Prostate gland (tissue), 2 donors: Measurements from ENCODE around the gene KLHL7. TPM values are rescaled to one million over a fixed set of nuclear protein-coding genes. Genes with fewer than 3 reads are reported as not detected.

Experiments used
- DNase-seq: peaks from one replicate; pipeline ENCODE4 v3.0.0-alpha.2; 2019; ENCODE audit warnings: low spot score
- H3K27ac ChIP-seq, 2 donors: fragments of 200-600 bp; sonication (generic); 2 replicates each; pipeline ENCODE4 v1.5.1; 2017 to 2019
- H3K27me3 ChIP-seq: fragments of 200-600 bp; sonication (generic); replicated peaks from 2 replicates; pipeline ENCODE4 v1.5.1; 2019; ENCODE audit not compliant: insufficient read depth
- H3K36me3 ChIP-seq, 2 donors: fragments of 200-600 bp; sonication (generic); 1 replicate in 1 of 2; 2 replicates in 1 of 2; pipeline versions ENCODE4 v1.5.1 to v1.8.1; 2017 to 2019
- H3K4me1 ChIP-seq: fragments of 200-600 bp; sonication (generic); replicated peaks from 2 replicates; pipeline ENCODE4 v1.5.1; 2019
- H3K4me3 ChIP-seq, 2 donors: fragments of 200-600 bp; sonication (generic); 2 replicates each; pipeline ENCODE4 v1.5.1; 2017 to 2019
- H3K9me3 ChIP-seq: fragments of 200-600 bp; sonication (generic); 2 replicates; pipeline ENCODE4 v1.5.1; 2017
- CTCF ChIP-seq, 4 experiments: fragments of 200-600 bp in 2 of 4; fragments of 450-650 bp in 2 of 4; sonication (generic) in 2 of 4; IDR thresholded peaks; 1 replicate in 3 of 4; 2 replicates in 1 of 4; pipeline ENCODE4 v1.5.1; 2016 to 2019; ENCODE audit warnings: antibody characterized with exemption in 4 of 4, mild to moderate bottlenecking in 2 of 4, moderate library complexity in 2 of 4
- POLR2A ChIP-seq: fragments of 450-650 bp; IDR thresholded peaks from one replicate; pipeline ENCODE4 v1.6.1; 2016; ENCODE audit warnings: antibody characterized with exemption, mild to moderate bottlenecking
- POLR2AphosphoS5 ChIP-seq: sonication (generic); formaldehyde crosslinking; IDR thresholded peaks from one replicate; pipeline ENCODE4 v1.6.1; 2017; ENCODE audit warnings: antibody characterized with exemption
- WGBS: methylation state at CpG from one replicate; pipeline ENCODE4 v1.1.5; 2018; 5-methylcytosine and 5-hydroxymethylcytosine counted together
- intact Hi-C: fragments of 100-400 bp; cut with DNase I; formaldehyde crosslinking; loops from one replicate; pipeline ENCODE4 v1.14.2; 2022
- total RNA-seq, 2 donors: library from RNA; depleted of rRNA; stranded (reverse); fragments of >200 nt; gene quantifications; one replicate each; pipeline ENCODE4 v1.1.0, GENCODE V29; 2016

The KLHL7 gene
- total RNA-seq: 10 to 100 TPM; 18.1 to 67.7 TPM

DNA sequence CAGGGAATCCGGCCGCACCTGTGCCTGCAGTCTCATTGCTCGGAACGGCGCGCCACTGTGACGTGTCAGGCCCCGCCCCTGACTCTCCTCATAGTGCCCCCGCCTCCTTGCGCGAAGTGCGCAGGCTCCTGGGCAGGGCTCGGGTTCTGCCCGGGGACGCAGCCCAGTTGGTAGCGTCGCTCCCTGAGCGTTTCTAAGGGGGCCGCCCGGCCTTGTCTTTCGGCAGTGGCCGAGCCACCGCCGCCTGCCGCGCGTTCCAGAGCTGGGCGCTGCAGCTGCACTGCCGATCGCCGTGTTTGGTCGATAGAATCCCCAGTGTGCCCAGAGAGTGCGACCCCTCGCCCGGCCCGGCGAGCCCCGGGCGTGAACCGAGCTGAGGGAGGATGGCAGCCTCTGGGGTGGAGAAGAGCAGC, at the start of gene KLHL7:
TSS of gene KLHL7 (plus strand) at position 142 of the 413 bp plus-strand sequence. CDS start at position 384, 242 bp downstream.
- WGBS: 1% methylated on average over 40 of the region's 40 CpGs
- peak; percentile 96 for DNase-seq
- intact Hi-C loops: loop anchor here (2.0 kb wide), 1 partner anchor 77 kb away; the partner anchor contains the start of gene NUP42
- Histone ChIP-seq H3K27me3 (no peaks in the 10 kb centered on the region), H3K9me3 (no peaks in the 10 kb centered on the region), H3K4me1 (no peaks in the 10 kb centered on the region), H3K36me3 (no peaks in the 10 kb centered on the region), H3K4me3 (peak within 1 kb of the TSS; percentile 70 to 99), H3K27ac (peak within 1 kb of the TSS; percentile 89 to 97)
- TF ChIP-seq POLR2A (peak; percentile 98), POLR2AphosphoS5 (peak; percentile 98), CTCF (IDR thresholded peaks at IDR 0.05) (peak in 1 of 4 experiments; percentile 3)

DNA sequence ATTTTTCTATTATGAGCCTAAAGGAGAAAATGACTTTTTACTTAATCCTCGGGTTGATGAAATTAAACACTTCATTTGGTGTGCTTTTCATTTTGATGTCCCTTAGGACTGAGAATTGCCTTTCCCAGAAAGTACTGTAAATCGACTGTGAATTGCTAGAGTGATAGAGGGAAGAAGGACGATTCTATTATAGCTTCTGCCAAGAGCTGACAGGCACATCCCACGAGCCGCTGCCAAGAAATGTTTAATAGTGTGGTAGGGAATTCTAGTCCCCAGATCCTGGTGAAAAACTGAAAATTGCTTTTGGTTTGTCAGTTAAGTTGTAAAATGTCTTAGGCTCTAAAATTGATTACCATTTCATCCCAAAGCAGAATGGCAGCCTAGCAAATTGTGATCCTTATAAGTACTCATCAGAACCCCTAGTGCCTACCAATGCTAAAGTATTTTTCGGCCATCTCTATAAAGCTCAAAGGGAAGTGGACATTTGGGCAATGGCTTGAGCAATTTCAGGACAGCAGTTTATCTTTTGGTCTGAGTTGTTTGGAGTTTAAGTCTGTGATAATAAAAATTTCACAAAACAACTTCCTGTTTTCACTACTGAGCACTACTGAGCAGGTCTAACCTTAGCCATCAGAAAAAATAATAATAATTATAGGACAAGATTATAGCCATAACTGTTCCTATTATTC, 47.0 kb upstream of the KLHL7 start:
- WGBS: 22% methylated on average over 6 of the region's 6 CpGs
- Histone ChIP-seq H3K4me1 (no peaks in the 10 kb centered on the region), H3K4me3 (no peak overlapping the region), H3K27ac (no peak overlapping the region), H3K9me3 (no peaks in the 10 kb centered on the region), H3K36me3 (no peaks in the 10 kb centered on the region), H3K27me3 (no peaks in the 10 kb centered on the region)
- DNase-seq: no peak
- intact Hi-C loops: loop anchor here (5.0 kb wide), 1 partner anchor 331 kb away; the partner anchor contains the start of gene IL6
- TF ChIP-seq POLR2A (no peak), CTCF (IDR thresholded peaks at IDR 0.05) (no peak), POLR2AphosphoS5 (no peak)

DNA sequence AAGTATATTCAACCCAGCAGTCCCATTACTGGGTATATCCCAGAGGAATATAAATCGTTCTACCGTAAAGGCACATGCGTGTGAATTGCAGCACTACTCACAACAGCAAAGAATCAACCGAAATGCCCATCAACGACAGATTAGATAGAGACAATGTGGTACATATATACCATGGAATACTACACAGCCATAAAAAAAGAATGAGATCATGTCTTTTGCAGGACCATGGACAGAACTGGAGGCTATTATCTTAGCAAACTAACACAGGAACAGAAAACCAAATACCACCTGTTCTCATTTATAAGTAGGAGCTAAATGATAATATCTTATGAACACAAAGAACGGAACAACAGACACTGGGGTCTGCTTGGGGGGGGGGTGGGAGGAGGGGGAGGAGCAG, 44.3 kb upstream of the KLHL7 start:
- WGBS: 99% methylated on average over 5 of the region's 6 CpGs
- intact Hi-C loops: no loop called here
- H3K27ac ChIP-seq: no peak overlapping the region
- TF ChIP-seq POLR2AphosphoS5: no peak
- no peak for TF ChIP-seq POLR2A
- TF ChIP-seq CTCF (IDR thresholded peaks at IDR 0.05): no peak
- H3K4me3 ChIP-seq: no peak overlapping the region
- no peaks in the 10 kb centered on the region for H3K9me3 ChIP-seq
- no peaks in the 10 kb centered on the region for H3K27me3 ChIP-seq
- DNase-seq: no peak
- H3K36me3 ChIP-seq: no peaks in the 10 kb centered on the region
- H3K4me1 ChIP-seq: no peaks in the 10 kb centered on the region

GRCh38 chr7:23062452-23062851, 43.1 kb upstream of the KLHL7 start:
- DNase-seq: no peak
- TF ChIP-seq POLR2A (no peak), POLR2AphosphoS5 (no peak), CTCF (IDR thresholded peaks at IDR 0.05) (no peak)
- WGBS: 89% methylated on average over 7 of the region's 7 CpGs
- H3K27me3 ChIP-seq: no peaks in the 10 kb centered on the region
- H3K9me3 ChIP-seq: no peaks in the 10 kb centered on the region
- H3K36me3 ChIP-seq: no peaks in the 10 kb centered on the region
- no peak overlapping the region for H3K4me3 ChIP-seq
- H3K4me1 ChIP-seq: no peaks in the 10 kb centered on the region
- intact Hi-C loops: no loop called here
- no peak overlapping the region for H3K27ac ChIP-seq

DNA sequence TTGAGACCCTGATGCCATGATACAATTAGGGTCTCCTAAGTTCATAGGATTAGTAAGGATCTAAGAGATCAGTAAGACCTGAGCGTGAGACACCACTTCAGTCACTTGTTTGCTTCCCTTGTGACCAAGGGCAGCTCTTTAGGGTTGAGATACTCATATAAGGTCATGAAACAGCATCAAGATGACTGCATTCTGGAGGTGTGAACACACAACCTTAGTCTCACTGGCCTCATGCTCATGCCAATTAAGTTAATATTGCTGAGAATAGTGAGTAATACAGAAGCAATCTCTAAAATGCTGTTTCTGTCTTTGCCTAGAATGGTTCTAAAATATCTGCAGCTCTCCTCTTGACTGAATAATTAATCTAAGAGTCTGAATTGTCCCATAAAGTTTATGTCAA, 39.6 kb upstream of the KLHL7 start:
- intact Hi-C loops: no loop called here
- WGBS: 100% methylated on average over 1 of the region's 1 CpG

More for the DNA sequence above, 39.6 kb upstream of the KLHL7 start:
- TF ChIP-seq POLR2A: no peak
- TF ChIP-seq CTCF (IDR thresholded peaks at IDR 0.05): no peak
- no peak for TF ChIP-seq POLR2AphosphoS5
- DNase-seq: no peak
- no peaks in the 10 kb centered on the region for H3K36me3 ChIP-seq
- no peaks in the 10 kb centered on the region for H3K4me1 ChIP-seq
- H3K27ac ChIP-seq: no peak overlapping the region
- H3K4me3 ChIP-seq: no peak overlapping the region
- no peaks in the 10 kb centered on the region for H3K27me3 ChIP-seq
- no peaks in the 10 kb centered on the region for H3K9me3 ChIP-seq
